ENCODE measurements around the gene SH3BP5L. TPM values are rescaled to one million over a fixed set of nuclear protein-coding genes. Genes with fewer than 3 reads are reported as not detected.

SH3BP5L gene
- total RNA-seq, 2 donors from 2014 or later = 23.3 to 35.3 TPM

GRCh38 chr1:248844526-248844925 is 18.8 kb upstream of the SH3BP5L start:
- no peak for TF ChIP-seq POLR2A (IDR thresholded peaks at IDR 0.05)
- no peak for TF ChIP-seq CTCF (IDR thresholded peaks at IDR 0.05)
- no peak for TF ChIP-seq POLR2AphosphoS5 (IDR thresholded peaks at IDR 0.05)
- no peak overlapping the region for H3K4me3 ChIP-seq
- intact Hi-C loops (cut with DNase I) = no loop called here
- H3K4me1 ChIP-seq (replicated peaks) = no peaks in the 10 kb centered on the region
- H3K9me3 ChIP-seq = no peaks in the 10 kb centered on the region
- H3K27me3 ChIP-seq (replicated peaks; ENCODE audit: insufficient read depth) = no peaks in the 10 kb centered on the region
- H3K27ac ChIP-seq = no peak overlapping the region
- WGBS = 87% methylated on average over 8 of the region's 8 CpGs
- DNase-seq (ENCODE audit: low spot score) = no peak
- H3K36me3 ChIP-seq = peaks cover 9 to 30% of the 10 kb centered on the region in 2 donors

GRCh38 chr1:248843687-248844086 is 18.0 kb upstream of the SH3BP5L start:
- H3K27me3 ChIP-seq (replicated peaks; ENCODE audit: insufficient read depth) = no peaks in the 10 kb centered on the region
- no peaks in the 10 kb centered on the region for H3K9me3 ChIP-seq
- 90% methylated on average over 3 of the region's 3 CpGs for WGBS
- TF ChIP-seq POLR2AphosphoS5 (IDR thresholded peaks at IDR 0.05) (no peak), CTCF (IDR thresholded peaks at IDR 0.05) (no peak)
- peaks cover 9 to 30% of the 10 kb centered on the region in 2 donors for H3K36me3 ChIP-seq
- H3K27ac ChIP-seq = no peak overlapping the region
- H3K4me3 ChIP-seq = no peak overlapping the region
- DNase-seq (ENCODE audit: low spot score) = no peak
- H3K4me1 ChIP-seq (replicated peaks) = no peaks in the 10 kb centered on the region
- intact Hi-C loops (cut with DNase I) = no loop called here

DNA sequence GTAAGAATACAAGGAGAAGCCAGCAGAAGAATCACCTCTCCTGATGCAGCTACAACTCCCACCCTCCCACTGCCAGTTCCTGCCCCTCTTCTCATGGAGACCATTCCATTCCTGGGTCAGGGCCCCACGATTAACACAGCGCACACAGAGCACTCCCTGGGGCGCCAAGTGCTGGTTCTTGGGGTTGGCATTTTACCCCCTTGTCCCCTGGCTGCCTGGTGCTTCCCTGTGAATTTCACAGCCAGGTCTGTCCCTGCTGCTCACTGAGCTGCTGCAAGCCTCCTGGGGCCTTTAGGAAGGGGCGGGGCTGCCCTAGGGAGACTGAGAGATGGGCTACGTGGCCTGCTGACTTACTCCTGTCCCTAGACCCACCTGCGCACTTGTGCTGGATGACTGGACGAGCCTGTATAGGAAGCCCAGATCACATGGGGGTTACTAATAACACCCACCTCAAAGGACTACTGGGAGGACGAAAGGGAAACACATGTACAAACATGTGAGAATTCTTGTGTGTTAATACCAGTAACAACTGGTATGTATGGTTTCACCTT is 17.1 kb upstream of the SH3BP5L start:
- H3K36me3 ChIP-seq = peaks cover 9 to 23% of the 10 kb centered on the region in 2 donors
- no peak for DNase-seq (ENCODE audit: low spot score)
- no peak for TF ChIP-seq POLR2A (IDR thresholded peaks at IDR 0.05)
- TF ChIP-seq CTCF (IDR thresholded peaks at IDR 0.05) = no peak
- no peak for TF ChIP-seq POLR2AphosphoS5 (IDR thresholded peaks at IDR 0.05)
- no peak overlapping the region for H3K27ac ChIP-seq
- no peaks in the 10 kb centered on the region for H3K9me3 ChIP-seq
- no peaks in the 10 kb centered on the region for H3K4me1 ChIP-seq (replicated peaks)
- WGBS = 66% methylated on average over 8 of the region's 8 CpGs
- no peaks in the 10 kb centered on the region for H3K27me3 ChIP-seq (replicated peaks; ENCODE audit: insufficient read depth)
- intact Hi-C loops (cut with DNase I) = no loop called here
- H3K4me3 ChIP-seq = no peak overlapping the region

GRCh38 chr1:248841702-248842395 is 16.1 kb upstream of the SH3BP5L start:
- 50% methylated on average over 12 of the region's 12 CpGs for whole genome bisulfite sequencing

More at GRCh38 chr1:248841702-248842395, 16.1 kb upstream of the SH3BP5L start:
- no peak for DNase-seq (ENCODE audit: low spot score)
- Histone ChIP-seq H3K27me3 (replicated peaks; ENCODE audit: insufficient read depth) (no peaks in the 10 kb centered on the region), H3K36me3 (peaks cover 9 to 13% of the 10 kb centered on the region in 2 donors), H3K4me3 (no peak overlapping the region), H3K4me1 (replicated peaks) (no peaks in the 10 kb centered on the region), H3K9me3 (no peaks in the 10 kb centered on the region), H3K27ac (no peak overlapping the region)
- intact Hi-C loops (cut with DNase I) = no loop called here
- no peak for TF ChIP-seq POLR2A (IDR thresholded peaks at IDR 0.05)
- TF ChIP-seq POLR2AphosphoS5 (IDR thresholded peaks at IDR 0.05) = no peak
- peak in 2 of 4 experiments; percentile 47 to 50 for TF ChIP-seq CTCF (IDR thresholded peaks at IDR 0.05)

Data from prostate gland (tissue), 2 donors.